ENCODE data around the gene UPP2.

DNA sequence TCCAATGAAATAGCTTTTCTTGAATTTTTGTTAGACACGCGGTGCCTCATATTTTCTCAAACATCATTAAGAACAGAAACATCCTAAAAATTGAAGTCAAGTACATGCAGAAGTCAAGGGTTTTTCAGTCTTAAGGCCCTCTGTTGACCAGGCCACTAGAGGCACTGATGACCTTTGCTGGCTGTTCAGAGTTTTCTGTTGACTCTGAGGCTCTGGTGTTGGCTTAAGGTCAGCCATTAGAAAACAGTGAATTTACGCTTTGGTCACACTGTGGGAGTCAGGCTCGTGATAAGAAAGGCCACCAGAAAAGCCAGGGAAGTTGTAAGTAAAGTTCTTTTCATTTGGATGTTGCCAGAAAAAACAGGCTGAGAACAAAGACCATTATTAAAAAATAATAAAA is 5.8 kb upstream of the UPP2 start:
- TF ChIP-seq, protein P1, sequence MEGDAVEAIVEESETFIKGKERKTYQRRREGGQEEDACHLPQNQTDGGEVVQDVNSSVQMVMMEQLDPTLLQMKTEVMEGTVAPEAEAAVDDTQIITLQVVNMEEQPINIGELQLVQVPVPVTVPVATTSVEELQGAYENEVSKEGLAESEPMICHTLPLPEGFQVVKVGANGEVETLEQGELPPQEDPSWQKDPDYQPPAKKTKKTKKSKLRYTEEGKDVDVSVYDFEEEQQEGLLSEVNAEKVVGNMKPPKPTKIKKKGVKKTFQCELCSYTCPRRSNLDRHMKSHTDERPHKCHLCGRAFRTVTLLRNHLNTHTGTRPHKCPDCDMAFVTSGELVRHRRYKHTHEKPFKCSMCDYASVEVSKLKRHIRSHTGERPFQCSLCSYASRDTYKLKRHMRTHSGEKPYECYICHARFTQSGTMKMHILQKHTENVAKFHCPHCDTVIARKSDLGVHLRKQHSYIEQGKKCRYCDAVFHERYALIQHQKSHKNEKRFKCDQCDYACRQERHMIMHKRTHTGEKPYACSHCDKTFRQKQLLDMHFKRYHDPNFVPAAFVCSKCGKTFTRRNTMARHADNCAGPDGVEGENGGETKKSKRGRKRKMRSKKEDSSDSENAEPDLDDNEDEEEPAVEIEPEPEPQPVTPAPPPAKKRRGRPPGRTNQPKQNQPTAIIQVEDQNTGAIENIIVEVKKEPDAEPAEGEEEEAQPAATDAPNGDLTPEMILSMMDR (IDR thresholded peaks at IDR 0.05): no peak
- TF ChIP-seq POLR2AphosphoS5 (IDR thresholded peaks at IDR 0.05) (no peak), EP300 (IDR thresholded peaks at IDR 0.05) (no peak), POLR2A (IDR thresholded peaks at IDR 0.05) (no peak)
